GM21717 (cell line): ENCODE results near the gene SRPRB.

ENCODE experiments used
- ATAC-seq: cut with Tn5 transposase; IDR thresholded peaks from one replicate; pipeline ENCODE4 v1.9.1; 2021; ENCODE audit warnings: mild to moderate bottlenecking, moderate library complexity; ENCODE audit not compliant: unreplicated experiment

The SRPRB gene

DNA sequence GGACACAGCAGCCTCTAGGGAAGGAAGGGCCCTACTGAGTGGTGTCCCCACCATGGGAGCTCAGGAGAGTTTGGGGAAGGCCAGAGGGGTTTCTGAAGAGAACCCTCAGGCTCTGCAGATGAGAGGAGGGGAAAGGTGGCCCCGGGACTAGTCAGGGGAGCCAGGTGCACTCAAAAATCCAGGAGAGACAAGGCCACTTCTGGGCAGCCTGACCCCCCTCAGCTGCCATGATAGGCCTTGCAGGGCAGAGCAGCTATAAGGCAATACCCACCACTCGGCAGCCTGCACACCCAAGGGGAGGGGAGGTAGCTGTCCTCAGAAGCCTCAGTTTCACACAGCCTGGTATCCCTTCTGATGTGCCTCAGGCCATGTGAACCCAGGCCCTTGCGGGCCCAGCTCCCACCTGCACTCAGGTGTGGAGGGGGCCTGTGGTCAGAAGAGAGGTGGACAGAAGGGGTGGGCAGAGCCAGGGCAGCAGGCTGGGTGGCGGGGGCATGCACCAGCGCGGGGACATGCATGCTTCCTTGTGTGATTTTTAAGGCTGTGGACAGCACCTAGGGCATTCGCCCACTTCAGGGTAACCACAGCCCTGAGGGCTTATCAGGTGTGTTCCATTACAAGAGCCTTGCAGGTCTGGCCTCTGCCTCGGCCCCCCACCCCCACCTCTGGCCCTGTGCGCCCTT lies 34.6 kb downstream of the SRPRB start:
- ATAC-seq, result no peak

DNA sequence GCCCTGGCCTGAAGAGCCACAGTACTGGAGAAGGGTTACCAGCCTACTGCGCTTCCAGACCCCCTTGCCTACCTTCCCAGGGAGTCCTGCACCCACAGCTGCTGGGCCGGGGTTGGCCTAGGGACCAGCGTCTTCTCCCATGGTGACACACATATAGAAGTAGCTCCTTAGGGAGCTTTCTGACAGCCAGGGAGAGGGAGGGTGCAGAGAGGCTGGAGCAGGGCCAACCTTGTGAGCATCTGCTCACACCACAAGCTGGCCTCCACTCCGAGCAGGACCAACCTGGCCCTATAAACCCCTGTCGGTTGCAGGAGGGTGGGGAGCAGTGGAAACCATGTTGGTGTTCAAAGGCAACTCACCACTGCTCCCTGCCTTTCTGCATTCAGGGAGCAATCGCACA lies 35.2 kb downstream of the SRPRB start:
- ATAC-seq, result no peak

DNA sequence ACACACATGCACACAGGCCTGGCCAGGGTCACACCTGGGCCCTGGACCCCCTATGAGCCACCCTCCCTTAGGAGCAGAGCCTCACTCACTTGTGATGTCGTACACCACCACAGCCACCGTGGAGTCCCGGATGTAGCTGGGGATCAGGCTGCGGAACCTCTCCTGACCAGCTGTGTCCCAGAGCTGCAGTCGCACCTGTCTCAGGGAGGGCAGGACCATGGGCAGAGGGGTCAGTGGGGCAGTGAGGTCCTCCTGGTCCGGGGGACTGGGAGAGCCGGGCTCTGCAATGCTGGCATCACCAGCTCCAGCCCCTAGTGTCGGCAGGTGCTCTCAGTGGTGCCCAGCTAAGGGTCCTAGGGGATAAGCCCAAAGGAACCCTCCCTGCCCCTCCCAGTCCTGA lies 35.6 kb downstream of the SRPRB start:
- ATAC-seq, result no peak

DNA sequence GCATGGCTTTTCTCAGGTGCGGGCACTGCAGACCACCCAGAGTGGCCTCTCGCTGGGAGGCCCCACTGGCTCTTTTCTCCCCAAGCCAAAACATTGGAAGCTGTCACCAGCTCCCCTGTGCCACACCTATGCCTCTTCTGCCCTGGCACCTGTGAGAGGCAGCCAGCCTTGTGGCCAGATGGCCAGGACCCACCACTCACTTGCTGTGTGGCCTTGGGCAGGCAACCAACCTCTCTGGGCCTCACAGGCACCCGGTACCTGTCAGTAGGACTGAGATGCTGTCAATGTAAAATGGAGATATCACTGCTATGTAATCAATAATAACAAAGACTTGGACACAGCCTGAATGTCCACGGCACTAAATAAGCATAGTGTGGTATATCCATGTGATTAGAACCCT lies 36.5 kb downstream of the SRPRB start:
- no peak for ATAC-seq

DNA sequence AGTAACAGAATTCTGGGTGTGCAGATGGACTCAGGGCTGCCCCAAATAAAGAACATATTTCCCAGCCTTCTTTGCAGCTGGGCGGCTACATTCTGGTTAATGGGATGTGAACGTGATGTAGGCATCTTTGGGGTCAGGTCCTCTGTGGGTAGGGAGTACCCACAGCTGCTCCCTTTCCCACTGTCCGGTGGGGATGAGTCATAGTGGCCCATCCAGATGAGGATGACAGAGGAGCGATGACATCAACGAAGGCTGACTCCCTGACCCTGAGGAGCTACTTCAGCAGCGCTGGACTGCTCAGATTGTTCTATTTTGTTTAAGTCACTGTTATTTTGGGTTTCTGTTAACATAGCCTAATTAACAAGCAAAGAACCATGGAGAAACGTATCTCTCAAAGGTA lies 38.0 kb downstream of the SRPRB start:
- ATAC-seq, result no peak

DNA sequence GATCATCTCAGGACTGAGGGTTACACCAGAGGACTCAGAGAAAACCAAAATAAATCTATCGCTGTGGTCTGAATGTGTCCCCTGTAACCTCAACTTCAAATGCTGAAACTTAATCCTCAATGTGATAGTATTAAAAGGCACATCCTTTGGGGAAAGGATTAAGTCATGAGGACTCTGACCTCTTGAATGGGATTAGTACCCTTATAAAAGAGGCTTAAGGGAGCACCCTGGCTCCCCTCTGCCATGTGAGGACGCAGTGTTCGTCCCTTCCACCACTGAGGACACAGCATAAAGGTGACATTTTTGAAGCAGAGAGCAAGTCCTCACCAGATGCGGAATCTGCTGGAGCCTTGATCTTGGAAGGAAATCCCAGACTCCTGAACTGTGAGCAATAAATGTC lies 39.5 kb downstream of the SRPRB start:
- no peak for ATAC-seq

DNA sequence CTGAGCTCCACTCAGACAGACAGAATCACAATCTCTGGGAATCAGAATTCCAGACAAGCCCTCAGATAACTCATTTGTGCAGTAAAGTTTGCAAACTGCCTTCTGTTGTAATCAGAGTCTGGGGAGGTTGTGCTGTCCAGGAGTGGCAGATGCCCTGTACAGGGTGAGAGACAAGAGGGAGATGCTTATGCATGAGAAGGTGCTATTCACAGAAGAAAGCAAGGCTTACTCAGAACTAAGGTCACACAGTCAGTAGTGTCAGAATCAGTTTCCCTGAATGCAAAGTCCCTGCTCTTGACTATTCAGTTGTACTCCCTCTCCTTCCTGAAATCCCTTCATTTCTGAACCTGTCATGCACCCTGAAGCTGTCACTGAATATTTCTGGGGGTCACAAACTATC lies 43.7 kb downstream of the SRPRB start:
- no peak for ATAC-seq

DNA sequence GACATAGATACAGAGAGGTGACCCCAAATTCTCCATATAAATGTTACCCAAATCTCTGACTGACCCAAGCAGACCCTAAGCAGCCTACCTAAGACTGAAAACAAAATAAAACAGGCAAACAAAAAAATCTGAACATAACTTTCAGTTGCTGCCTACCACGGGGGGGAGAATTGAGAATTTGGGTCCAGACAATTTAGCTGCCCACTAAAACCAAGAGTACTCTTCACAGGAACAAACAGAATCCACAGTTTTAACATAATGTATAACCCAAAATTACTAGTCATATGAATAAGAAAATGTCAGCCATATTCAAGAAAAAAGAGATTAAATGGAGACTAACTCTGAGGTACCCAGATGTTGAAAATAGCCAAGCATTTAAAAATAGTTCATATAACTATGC lies 44.4 kb downstream of the SRPRB start:
- no peak for ATAC-seq

DNA sequence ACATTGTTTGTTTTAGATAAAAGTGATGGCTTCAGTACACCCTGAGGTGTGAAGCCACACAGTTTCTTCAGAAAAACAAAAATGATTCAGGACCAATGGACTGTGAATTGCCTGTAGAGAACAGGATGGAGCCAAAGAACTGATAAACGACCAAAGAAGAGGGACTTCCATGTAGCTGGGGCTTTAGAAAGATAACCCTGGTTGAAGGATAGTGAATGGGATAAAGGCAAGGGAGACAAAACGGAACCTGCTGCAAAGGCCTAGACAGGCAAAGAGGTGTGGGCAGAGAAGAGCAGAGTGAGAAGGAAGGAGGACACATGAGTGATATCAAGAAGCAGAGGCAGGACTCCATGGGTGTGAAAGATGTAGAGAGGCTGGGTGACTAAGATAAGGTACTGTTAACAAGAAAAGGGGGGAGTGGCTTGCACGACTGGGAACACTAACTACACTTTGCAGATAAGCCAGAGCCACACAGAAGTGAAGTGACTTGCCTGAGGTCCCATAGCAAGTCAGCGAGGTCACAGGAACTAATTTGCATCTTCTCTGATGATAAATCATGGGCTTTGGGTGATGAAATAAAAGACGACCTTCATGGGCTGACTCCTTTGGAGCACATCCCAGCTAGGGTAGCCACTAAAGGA lies 45.8 kb downstream of the SRPRB start:
- ATAC-seq, result peak; percentile 48

DNA sequence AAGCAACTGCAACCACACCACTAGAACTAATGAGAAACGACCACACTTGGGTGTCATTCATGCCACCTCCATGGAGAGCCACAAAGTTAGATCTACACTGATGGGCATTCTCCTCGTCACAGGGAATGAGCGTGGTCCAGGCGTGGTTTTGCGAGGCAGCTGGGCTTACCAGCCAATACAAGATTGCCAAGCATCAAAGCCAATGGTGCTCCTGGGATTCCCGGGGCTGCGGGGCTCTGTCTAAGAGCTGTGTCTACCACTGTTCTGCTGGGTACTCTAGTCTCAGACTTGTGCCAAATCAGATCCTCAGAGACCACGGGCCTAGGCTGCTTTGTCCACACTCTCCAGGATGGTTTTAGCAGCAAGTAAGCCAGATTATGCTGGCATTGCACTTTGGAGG lies 46.3 kb downstream of the SRPRB start:
- no peak for ATAC-seq

DNA sequence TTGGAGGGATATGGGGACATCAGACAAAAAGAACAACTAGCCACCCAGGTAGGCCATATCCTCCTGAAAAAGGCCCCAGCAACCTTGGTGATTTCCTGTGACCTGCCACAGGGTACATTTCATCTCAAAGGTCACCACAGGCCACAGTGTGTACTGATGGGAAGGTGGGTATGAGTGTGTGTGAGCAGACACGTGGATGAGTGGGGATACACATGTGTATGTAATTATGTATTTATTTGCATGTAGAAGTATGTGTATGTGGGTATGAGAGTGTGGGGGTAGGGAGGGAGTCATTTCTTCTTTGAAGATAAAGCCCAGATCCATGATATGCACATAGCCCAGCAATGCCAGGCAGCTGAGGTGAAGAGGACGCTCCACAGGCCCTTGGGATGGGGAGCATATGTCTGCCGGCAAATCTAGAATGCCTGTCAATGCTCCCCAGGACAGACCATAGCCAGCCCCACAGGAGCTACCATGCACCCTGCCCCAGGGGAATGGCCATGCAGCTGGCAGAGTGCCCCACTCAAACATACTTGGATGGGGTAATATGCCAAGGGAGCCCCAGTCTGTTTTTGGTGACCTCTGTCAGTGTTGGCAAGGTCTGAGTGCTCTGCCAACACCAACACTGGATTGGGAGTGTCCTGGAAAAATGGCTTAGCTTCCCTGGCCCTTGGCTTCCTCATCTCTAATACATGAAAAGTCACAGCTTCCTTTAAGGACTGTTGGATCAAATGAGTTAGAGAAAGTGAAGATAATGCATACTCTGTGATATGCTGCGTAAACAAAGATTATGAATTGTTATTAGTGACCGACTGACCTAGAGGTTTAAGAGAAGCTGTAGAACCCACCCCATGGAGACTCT lies 47.7 kb downstream of the SRPRB start:
- ATAC-seq, result no peak

DNA sequence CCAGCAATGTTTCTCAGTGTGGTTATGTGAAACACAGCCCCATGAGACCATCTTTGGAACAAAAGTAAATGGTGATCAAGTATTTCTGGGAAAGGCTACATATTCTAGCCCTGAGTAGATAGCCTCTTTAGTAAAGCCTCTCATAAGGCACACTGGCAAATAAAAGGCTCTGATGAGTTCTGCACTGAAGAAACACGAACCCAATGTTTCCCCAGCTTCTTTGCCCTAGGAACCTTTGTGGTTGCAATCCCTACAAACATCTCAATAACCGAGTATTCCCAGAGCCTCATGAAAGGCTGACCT lies 48.3 kb downstream of the SRPRB start:
- ATAC-seq, result no peak

DNA sequence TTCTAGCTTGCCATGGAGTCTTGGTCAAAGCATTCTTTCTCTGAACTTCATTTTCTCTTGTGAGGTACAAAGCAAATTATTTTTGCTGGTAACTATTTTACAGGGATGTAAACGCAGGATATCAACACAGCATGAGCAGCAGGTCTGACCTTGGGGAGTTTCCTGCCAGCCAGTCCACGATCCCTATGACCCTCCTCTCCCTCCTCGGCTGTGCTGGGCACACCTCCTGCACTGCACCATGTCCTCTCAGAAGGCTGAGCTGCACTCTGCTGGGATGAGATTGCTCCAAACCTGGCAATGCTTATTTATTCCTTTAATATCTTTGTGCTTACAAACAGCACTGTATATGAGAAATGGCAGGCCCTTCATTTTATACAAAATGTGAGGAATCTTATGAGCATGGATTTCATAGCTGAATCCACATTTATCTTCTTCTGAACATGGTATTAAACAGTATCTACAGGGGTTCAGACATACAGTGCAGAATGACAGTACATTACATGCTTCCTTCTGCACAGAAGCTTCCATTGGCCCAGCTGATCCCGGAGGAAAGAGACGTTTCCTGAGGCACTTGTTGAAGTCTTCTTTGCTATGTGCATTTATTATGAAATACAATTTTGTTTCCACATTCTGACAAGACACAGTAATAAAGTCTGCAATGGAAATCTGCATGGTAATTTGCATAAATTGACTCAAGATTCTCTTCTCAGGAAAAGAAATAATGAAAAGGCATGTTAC lies 48.8 kb downstream of the SRPRB start:
- no peak for ATAC-seq

DNA sequence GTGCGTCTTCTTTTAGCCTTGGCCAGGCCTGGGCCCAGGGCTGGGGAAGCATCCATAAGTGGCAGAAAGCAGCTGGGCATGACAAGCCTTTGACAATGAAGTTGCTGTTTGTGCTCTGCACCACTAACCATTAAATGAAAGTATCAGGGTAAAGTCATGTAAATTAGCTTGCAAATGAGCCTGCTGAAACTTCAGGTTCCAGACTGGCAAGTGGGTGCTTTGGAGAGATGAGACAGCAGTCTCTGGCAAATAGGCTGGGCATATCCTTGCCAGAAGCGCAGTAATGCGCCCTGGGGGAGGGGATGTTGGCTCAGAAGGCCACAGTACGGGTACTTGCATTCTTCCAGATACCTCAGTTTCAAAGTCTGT lies 49.4 kb downstream of the SRPRB start:
- no peak for ATAC-seq

DNA sequence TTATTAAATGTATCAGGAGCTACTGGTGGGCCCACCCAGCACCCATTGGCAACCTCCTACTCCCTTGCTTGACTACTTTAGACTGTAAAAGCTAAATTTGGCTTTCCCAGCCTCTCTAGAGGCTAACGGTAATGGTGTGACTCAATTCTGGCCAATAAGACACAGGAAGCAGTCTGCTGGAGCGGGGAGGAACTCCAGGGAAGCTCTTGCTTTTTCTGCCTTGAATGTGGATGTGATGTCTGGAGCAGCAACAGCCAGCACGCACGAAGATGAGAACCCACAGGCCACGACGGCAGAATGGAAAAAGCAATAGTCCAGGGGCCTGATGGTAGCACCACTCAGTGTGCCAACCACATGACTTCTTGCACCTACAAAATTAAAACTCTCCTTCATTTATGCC lies 50.2 kb downstream of the SRPRB start:
- no peak for ATAC-seq

DNA sequence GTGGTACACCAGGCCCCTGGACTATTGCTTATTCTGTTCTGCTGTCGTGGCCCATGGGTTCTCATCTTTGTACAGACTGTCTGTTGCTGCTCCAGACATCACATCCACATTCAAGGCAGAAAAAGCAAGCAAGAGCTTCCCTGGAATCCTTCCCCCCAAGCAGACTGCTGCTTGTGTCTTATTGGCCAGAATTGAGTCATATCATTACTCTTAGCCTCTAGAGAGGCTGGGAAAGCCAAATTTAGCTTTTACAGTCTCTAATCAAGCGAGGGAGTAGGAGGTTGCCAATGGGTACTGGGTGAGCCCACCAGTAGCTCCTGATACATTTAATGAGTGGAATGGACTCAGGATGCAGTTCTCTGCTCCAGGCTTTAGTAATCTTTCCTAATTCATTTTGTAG lies 50.7 kb downstream of the SRPRB start:
- no peak for ATAC-seq

DNA sequence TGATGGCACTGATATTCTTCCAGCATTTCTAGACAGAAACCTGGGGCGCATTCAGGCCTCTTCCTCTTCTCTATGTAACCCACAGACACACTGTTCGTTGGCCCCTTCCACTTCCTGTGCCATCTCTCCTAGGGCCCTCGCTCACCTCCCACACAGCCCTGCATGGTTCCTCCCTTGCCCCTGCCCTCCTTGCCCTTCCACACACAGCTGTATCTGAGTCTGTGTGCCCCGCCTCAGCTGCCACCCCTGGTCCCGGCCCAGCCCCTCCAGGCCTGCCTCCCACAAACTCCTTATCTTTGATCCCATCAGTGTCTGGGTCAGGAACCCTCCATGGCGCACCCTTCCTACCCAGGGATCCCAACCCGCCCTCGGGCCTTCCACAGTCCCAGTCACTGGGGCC lies 52.2 kb downstream of the SRPRB start:
- no peak for ATAC-seq

DNA sequence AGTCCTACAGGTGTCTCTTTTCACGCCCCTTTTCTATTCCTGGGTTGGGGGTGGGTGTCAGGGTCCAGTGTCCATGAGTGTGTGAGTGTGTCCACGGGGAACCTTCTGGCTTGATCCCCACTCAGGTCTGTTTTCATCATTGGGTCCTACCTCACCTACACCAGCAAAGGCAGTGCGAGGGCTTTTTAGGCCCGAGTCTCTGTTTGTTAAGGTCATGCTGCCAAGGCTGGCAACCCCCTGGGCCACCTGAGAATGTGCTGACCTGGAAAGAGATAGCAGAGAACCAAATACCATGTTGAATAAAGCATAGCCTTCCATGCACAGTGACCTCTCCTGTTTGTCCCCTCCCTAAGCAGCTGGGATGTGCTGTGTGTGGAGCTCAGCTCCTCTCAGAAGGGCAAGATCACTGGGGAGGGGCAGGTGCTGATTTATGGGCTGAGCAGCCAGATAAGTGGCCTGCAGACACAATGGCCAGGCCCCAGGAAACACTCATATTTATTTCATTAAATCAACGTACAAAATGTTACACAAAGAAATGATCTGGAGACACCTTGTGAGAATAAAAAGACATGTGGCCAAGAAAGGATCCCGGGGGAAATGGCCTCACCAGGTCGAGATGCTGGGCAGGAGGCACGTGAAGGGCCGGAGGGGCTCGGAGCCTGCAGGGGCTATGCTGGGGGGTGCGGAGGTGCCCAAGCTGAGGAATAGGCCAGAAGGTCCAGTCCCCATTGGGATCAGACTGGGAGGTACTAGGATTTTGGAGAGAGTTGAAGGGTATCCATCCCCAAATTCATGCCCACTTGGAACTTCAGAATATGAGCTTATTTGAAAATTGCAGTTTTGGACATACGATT lies 54.0 kb downstream of the SRPRB start:
- ATAC-seq, result no peak

DNA sequence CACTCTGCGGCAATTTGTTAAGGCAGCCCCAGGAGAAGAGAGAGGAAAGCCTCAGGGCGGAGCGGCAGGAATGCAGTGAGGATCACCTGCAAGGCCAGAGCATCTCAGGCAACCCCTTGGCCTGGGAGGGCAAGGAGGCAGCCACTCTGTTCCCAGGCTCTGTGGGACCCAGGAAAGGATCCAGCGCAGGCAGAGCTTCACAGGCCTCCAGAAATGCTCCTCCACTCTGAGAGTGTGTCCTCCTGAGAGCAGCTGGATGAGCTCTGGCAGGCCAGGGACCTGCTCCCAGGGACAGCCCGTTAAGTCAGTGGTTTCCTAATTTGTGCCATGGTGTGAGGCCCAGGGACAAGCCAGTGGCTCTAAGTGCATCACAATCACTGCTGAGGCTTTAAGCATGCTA lies 54.9 kb downstream of the SRPRB start:
- ATAC-seq, result no peak

DNA sequence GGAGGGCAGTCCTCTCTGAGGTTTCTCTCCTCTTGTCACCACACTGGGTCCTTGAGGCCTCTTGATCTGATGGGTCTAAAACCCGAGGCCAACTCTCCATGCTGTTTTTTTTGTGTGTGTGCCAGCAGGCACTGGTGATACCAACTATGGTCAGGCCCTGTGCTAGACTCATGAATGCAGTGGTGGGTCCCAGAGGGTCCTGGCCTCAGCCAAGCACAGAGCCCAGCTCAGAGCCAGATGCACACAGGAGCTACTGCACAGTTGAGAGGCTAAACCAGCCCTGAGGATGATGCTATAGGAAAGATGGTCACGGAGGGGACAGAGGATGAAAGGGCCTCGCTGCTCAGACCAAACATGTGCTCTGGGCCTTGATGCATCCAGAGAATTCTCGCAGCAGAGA lies 56.5 kb downstream of the SRPRB start:
- ATAC-seq, result no peak

DNA sequence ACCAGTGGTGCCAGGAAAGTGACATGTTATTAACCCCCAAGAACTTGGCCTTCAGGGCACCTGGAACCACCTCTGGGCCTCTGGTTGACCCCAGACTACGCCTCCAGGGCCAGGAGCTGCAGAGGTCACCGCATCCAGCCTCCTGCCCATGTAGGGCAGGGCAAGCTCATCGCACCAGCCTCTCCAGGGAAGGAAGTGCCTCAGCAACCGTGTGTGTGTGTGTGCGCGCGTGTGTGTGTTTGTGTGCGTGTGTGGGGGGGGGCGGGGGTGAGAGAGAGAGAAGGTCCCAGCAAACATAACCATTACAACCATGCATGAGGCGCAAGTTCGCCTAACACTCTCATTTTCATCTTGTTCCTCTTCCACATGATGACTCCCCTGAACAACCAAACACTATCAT lies 58.3 kb downstream of the SRPRB start:
- ATAC-seq, result no peak
